HL-60/S4 treated with phorbol 12-myristate 13-acetate at 8.2 ng/mL for 4 days and 3 days (cell line): Measurements from ENCODE around the gene SMCP.

Experiments used
- in situ Hi-C: fragments of 300-500 bp; cut with MboI; formaldehyde crosslinking; loops from 2 replicates; pipeline ENCODE4 v1.15.0; 2022; ENCODE audit warnings: low sequenced_read_pairs

Gene SMCP, protein sequence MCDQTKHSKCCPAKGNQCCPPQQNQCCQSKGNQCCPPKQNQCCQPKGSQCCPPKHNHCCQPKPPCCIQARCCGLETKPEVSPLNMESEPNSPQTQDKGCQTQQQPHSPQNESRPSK

DNA sequence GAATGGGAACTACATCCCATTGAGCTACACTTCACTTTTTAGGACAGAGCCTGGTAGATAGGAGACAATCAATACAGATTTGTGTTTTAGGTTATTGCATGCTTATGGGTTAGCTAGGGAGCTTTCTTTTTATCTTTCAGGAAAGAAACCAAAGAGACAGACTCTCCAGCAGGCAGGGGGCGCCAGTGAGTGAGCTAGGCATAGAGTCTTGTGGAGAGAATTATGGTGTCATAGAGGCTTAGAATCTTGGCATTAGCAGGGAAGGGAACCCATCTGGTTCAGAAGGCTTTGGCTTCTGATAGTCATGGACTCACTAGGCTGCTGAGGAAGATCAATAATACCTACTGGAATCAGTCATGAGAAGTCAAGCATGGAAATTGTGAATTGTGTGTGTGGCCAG, at the start of gene SMCP:
TSS of gene SMCP (plus strand) at position 281 of the 400 bp plus-strand sequence. CDS start 6,101 bp downstream, outside the sequence.
- in situ Hi-C loops, result no loop called here

- in situ Hi-C loops, result no loop called here
These were observed 41.3 kb upstream of the SMCP start for GRCh38 chr1:152836870-152837269.

DNA sequence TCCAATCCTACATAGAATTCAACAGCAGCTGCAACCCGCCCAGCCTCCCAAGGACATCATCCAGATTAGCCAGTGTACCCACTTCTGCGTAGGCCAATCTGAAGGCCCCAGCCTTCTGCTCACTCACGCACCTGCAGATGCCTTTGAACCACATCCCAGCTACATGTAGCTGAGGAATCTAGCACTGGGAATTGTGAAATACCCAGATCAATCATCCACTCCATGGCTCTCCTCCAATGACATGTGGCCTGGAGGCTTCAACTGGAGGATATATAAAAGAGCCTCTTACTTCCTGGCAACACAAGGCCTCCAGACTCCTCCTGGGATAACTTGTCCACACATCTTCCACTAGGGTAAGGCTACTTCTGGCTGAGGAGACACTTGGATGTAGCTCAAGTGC, 35.6 kb upstream of the SMCP start, which contains the start of gene LCE6A:
TSS of gene LCE6A (plus strand) at position 301 of the 400 bp plus-strand sequence. CDS start 665 bp downstream, outside the sequence.
- in situ Hi-C loops, result no loop called here

DNA sequence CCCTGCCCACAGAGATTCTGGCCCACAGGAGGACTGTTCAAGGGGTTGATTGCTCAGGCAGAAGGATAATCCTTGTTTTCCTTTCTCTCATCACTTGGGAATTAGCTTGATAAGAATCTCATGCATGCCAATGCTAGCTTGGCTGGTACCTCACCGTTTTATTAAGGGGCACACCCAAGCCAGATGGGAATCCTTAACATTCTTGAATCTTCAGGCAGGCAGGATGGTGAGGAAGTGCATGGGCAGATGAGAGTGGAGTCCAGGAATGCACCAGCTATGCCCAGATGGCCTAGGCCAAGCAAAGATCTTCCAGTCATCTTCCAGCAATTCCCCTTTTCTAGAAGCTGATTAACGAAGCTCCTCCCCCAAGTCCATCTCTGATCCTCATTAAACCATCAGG, 22.5 kb upstream of the SMCP start:
- in situ Hi-C loops, result no loop called here

- in situ Hi-C loops, result no loop called here
These were observed 20.1 kb upstream of the SMCP start for GRCh38 chr1:152858062-152858461.

DNA sequence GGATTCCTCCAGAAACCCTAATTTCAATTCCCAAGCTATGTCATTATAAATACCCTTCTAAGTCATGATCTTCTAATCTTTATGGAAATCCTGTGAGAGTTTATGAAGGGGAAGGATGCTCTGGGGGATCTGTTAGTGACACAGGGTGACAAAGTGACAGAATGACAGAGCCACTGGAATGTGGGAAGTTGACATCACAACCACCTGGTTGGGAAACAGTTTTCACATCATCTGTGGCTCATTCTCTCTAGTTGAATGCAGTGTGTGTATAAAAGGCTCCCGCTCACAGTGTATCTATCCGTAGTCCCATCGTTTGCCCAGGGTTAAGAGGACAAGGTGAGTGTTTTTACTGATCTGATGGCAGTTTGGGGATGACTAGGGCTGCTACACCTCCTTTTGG, 18.4 kb upstream of the SMCP start, which contains the start of gene LCE7A:
TSS of gene LCE7A (plus strand) at position 301 of the 400 bp plus-strand sequence. CDS start 702 bp downstream, outside the sequence.
- in situ Hi-C loops, result no loop called here

DNA sequence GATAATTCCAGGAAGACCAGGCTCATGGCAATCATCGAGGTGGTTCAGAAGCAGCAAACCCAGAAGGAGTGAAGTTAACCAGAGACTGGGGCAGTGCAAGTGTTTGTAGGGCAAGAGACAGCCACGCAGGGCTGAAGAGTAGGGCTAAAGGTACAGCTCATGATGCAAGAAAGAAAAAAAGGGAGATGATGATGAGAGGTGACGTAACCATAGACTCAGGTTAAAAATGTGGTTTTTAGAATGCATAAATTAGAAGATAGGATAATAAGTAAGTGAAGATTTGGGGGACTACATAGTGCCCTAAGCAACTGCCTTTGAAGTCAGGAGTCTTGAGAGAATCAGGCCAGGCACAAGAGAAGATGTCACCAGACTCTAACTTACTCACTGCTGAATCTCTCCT, 18.0 kb upstream of the SMCP start:
- in situ Hi-C loops, result no loop called here

GRCh38 chr1:152861374-152861773, 16.7 kb upstream of the SMCP start:
- in situ Hi-C loops, result no loop called here

GRCh38 chr1:152864443-152864842, 13.7 kb upstream of the SMCP start:
- in situ Hi-C loops, result no loop called here

- in situ Hi-C loops, result no loop called here
These were observed 11.8 kb upstream of the SMCP start for GRCh38 chr1:152866321-152866720.

DNA sequence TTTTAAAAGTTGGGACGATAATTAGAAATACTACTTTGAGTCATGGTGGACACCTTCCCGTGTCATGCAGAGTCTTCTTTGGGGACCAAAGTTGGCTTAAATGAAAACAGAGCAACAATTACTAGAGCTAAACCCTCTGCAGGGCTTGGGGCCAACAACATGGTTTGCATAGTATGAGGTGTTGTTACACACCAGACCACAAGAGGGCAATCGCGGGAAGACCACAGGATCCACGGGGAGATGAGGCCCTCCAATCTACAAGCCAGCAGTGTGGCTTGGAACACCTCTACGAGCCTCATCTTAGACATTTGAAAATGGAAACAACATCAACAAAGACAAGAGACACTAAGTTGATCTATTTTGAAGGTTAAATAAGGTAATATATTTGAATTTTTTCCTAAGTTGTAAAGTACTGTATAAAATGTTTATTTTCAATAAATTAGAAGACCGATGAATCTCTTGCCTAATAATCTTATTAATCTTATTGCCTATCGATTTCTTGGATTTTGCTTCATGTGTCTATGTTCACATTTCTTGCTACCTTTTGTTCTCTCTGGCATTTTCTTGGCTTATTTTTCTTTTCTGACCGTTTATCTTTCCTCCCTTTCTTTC, 8.2 kb upstream of the SMCP start:
- in situ Hi-C loops, result no loop called here

DNA sequence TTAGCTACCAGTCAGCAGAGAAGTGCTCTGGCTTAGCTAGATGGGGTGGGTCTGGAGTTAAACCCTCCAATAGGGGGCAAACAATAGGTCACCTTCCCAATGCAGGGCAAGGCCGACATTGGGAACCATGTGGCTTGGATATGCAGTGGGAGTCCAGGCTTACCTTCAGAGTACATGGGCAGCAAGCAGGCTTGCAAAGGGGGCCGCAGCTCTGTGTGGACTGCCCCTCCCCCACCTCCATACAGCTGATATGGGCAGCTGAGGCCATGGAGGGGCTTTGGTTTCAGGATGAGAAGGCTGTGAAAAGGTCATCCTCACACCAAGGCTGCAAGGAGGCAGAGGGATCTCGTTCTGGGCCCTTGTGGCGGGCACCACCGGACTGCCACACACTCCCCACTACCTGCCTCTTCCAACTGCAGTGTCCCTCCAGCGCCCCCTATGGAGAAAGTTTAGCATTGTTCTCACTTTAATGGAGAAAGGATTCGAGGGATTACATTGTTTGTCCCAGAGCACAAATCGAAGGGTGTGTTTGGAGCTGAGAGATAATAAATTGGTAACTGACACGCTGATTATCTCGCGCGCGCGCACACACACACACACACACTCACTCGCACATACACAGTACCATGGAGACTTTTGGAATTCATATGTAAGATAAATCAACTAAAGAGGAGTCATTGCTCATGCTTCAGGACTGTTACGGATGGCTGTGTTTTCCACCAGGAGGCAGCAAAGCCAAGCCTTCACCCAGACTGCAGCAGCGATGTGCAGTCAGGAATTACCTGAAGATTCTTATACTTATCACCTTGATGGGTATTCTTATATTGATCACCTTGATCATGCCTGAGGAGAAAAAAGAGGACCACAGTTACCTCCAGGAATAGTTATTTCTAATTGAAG, 7.0 kb upstream of the SMCP start:
- in situ Hi-C loops, result no loop called here

DNA sequence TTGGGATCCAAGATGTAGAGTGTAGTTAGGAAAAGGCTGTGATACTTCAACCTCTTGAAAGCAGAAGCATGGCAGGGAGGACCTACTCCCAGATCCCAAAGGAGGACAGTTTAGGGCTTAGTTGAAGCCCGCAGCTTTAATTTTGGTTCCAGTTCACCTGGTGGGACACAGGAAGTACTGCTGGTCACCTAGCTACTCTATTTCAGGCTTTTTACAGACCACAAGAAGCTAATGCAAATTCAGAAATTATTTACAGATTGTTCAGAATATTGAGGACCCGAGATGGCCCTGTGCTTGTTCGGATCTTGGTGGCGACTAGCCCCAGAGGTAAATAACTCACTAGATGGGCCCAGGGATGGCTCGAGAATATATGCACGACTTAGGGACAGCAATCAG, 6.4 kb upstream of the SMCP start:
- in situ Hi-C loops, result no loop called here

DNA sequence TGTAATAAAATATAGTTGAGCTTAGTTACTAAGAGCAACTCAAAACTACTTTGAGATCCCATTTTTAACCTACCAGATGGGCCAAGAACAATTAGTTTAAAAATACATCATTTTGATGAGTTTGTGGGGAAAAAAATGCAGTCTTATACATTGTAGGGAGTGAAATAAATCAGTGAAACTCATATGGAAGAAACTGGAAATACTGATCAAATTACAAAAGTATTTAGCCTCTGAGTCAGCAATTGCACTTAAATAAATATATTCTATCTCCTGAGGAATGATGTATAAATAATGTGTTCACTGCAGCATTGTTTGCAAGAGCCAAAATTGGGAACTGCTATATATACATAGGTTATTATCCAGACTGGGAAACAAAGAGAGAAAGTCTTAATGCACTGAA, 4.6 kb upstream of the SMCP start:
- in situ Hi-C loops, result no loop called here

DNA sequence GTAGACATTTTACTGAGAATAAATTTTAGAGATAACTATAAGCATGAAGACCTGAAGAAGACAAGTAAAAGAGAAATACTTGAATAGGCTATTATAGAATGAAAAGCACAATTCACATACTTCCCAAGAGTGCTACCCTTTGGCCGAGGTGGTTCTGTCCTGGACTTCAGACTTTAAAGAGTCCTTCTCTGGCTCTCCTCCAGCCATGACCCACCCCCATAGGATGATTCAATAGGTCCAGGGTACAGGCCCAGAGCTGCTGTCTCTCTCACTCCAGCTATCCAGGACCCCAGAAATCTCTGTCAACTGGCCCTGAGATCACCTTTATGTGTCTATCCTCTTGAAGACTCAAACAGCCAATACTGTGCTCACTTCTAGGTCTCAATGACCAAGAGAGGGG, 1.3 kb upstream of the SMCP start:
- in situ Hi-C loops, result no loop called here

DNA sequence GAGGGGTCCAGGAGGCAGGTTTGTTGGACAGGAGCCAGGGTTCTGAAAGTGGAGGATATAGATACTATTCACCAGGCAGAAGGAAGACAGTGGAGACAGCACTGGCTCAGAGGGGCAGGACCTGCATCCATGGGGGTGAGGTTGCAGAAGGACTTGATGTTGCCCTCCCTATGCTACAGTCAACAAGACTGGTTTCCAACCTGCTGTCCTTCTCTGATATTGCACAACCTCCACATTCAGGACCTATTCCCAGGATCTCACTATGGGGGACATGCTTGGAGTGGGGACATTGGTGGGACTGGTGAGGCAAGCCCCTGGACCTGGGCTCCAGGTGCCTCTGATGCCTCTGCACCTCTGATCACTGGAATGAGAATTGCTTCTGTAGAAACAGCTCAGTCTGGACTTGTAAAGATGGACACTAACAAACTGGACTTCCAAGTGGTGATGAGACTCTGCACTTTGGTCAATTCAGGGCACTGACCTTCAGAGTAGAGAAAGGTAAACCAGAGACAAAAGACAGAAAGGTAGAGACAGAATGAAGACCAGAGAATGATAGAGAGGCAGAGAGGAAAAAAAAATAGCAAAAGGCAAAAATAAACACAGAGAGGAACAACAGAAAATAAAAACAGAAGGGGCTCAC, 1.6 kb downstream of the SMCP start:
- in situ Hi-C loops, result no loop called here

DNA sequence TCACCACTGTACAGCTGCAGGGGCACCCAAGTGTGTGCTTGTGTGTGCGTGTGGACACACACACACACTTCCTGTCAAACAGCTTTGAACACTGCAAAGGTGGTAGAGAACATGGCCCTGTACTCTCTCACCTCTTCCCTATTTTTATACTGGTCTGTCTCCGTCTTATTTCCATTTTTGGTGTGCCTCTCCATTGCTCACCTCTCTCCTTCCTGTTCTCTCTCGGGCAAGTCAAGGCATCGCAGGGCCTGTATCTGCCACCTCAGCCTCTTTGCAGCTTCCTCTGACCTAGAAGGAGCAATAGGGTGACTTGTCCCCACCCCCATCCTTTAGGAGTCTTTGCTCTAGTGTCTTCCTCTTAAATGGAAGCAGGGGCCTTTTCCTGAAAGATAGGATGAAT, 2.2 kb downstream of the SMCP start:
- in situ Hi-C loops, result no loop called here

DNA sequence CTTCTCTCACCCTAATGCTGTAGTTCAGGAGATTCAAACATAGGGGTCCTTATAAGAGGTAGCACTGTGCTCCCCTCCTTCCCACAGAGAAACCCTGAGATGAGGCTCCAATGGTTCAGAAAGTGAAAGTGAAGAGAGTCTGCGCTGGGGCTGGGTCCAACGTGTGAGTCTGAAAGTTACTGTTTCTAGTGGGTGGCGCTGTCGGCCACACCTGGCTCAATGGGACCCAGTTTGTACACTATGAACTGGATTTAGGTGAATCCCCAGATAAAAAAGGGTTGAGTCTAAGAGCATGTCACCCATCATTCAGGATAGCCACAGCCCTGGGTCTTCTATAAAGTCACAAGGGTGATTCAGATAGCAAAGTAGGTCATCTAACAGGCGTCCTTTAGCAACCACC, 2.8 kb downstream of the SMCP start:
- in situ Hi-C loops, result no loop called here

- in situ Hi-C loops, result no loop called here
These were observed 6.0 kb downstream of the SMCP start for GRCh38 chr1:152884085-152884484.

DNA sequence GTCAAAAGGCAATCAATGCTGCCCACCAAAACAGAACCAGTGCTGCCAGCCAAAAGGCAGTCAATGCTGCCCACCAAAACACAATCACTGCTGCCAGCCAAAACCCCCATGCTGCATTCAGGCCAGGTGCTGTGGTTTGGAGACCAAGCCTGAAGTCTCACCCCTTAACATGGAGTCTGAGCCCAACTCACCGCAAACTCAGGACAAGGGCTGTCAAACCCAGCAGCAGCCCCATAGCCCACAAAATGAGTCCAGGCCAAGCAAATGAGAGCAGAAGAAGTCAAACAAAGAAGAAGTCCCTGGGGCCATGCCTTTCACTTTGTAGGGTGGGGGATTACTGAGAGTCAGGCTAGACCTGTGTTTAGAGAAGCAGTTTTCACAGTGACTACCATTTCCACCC, 6.4 kb downstream of the SMCP start:
- in situ Hi-C loops, result no loop called here

- in situ Hi-C loops, result no loop called here
These were observed 7.0 kb downstream of the SMCP start for GRCh38 chr1:152884966-152885624.
